ENCODE data around the gene PEX26. TPM values are rescaled to one million over a fixed set of nuclear protein-coding genes. Genes with fewer than 3 reads are reported as not detected.

PEX26 gene
- total and polyA plus RNA-seq, 2 of the 13 experiments (the other 11 are each of a cell fraction or from before 2014, with no cell fraction given): 10.6 to 25.1 TPM

GRCh38 chr22:18044548-18045271, 33.1 kb upstream of the PEX26 start (continued):
- TF ChIP-seq RERE (CRISPR knock-in tag; IDR thresholded peaks at IDR 0.05; ENCODE audit: low read depth) (no peak), HMGXB4 (CRISPR knock-in tag; IDR thresholded peaks at IDR 0.05; ENCODE audit: borderline replicate concordance in 1 of 2, low read depth in 1 of 2) (no peak), ZNF225 (CRISPR knock-in tag; IDR thresholded peaks at IDR 0.05) (no peak), HNRNPL (IDR thresholded peaks at IDR 0.05; ENCODE audit: low read depth, low read length) (no peak), ZNF280D (CRISPR knock-in tag; IDR thresholded peaks at IDR 0.05) (0 out of 2 replicates have a peak, but pooled peaks have one; percentile 11), PHF8 (CRISPR knock-in tag; IDR thresholded peaks at IDR 0.05) (no peak; the same call in 1 of the 2 replicates), SP2 (CRISPR knock-in tag; IDR thresholded peaks at IDR 0.05) (no peak), ATAD3A (CRISPR knock-in tag; IDR thresholded peaks at IDR 0.05) (no peak), CHCHD3 (CRISPR knock-in tag; IDR thresholded peaks at IDR 0.05) (no peak), RNF2 (conservative IDR thresholded peaks at IDR 0.05; ENCODE audit: low read depth) (no peak), ZNF3 (CRISPR knock-in tag; IDR thresholded peaks at IDR 0.05) (no peak), ZNF768 (CRISPR knock-in tag; IDR thresholded peaks at IDR 0.05) (no peak), RBM22 (optimal IDR thresholded peaks at IDR 0.05; ENCODE audit: low read length) (no peak)
